ENCODE data around the gene GNAO1.

Gene GNAO1

DNA sequence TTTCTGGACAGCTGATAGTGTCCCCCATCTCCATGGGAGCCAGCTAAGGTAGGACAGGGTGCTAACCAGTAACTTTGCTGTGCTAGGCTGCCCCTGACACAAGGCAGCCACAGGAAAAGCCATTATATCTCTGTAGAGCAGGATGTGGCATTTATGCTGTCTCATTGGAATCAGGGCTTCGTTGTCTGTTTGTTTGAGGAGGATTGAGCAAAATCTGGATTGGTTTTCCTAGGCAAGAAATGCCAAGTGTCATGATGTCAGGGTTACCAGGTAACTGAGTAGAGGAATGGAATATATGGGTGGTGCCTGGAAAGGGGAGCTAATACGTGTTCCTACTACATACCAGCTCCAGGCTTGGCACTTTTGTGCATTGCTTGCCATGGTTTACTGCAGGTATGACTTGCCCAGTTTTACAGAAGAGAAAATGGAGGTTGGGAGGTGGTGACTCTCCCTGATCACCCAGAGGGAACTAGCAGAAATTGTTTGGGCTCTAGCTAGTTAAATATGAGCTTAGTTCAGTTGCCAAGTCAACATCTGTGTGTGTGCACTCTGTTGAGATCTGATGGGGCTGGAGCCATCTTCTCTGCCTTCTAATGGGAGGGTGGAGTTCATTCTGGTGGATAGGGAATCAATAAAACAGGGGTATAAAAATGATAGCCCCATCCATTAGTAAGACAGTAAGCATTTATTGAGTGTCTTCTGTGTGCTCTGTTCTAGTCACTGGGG is 33.9 kb downstream of the GNAO1 start:
- POLR2A ChIA-PET: no interaction called here
- Histone ChIP-seq H3K4me3 (ENCODE audit: low read depth, low read length) (no peak overlapping the region), H3K9me3 (ENCODE audit: control insufficient read depth, insufficient read depth, low read depth, low read length) (no peaks in the 10 kb centered on the region), H3K4me1 (ENCODE audit: control insufficient read depth, insufficient read depth, low read length) (no peaks in the 10 kb centered on the region), H3K36me3 (ENCODE audit: control insufficient read depth in 2 of 2, insufficient read depth in 1 of 2, low read length in 2 of 2) (no peaks in the 10 kb centered on the region), H3K27ac (ENCODE audit: extremely low read depth, low read depth, low read length) (no peak overlapping the region)
- TF ChIP-seq GFI1B (tag by site-specific recombination; IDR thresholded peaks at IDR 0.05) (no peak), ZNF324 (tag by site-specific recombination; IDR thresholded peaks at IDR 0.05) (no peak), PRDM6 (tag by site-specific recombination; IDR thresholded peaks at IDR 0.05) (no peak), ZNF621 (tag by site-specific recombination; IDR thresholded peaks at IDR 0.05) (no peak), ZNF169 (tag by site-specific recombination; IDR thresholded peaks at IDR 0.05) (no peak), SP2 (tag by site-specific recombination; IDR thresholded peaks at IDR 0.05) (no peak), KLF8 (tag by site-specific recombination; IDR thresholded peaks at IDR 0.05) (no peak), ZNF488 (tag by site-specific recombination; IDR thresholded peaks at IDR 0.05) (no peak), KLF9 (tag by site-specific recombination; IDR thresholded peaks at IDR 0.05; ENCODE audit: low read depth) (no peak), GLI2 (tag by site-specific recombination; IDR thresholded peaks at IDR 0.05; ENCODE audit: borderline replicate concordance, low read depth) (no peak), ZNF747 (tag by site-specific recombination; IDR thresholded peaks at IDR 0.05) (no peak), ZNF776 (tag by site-specific recombination; IDR thresholded peaks at IDR 0.05; ENCODE audit: borderline replicate concordance) (no peak), ZNF792 (tag by site-specific recombination; IDR thresholded peaks at IDR 0.05) (no peak)
- TF ChIP-seq, protein P1, sequence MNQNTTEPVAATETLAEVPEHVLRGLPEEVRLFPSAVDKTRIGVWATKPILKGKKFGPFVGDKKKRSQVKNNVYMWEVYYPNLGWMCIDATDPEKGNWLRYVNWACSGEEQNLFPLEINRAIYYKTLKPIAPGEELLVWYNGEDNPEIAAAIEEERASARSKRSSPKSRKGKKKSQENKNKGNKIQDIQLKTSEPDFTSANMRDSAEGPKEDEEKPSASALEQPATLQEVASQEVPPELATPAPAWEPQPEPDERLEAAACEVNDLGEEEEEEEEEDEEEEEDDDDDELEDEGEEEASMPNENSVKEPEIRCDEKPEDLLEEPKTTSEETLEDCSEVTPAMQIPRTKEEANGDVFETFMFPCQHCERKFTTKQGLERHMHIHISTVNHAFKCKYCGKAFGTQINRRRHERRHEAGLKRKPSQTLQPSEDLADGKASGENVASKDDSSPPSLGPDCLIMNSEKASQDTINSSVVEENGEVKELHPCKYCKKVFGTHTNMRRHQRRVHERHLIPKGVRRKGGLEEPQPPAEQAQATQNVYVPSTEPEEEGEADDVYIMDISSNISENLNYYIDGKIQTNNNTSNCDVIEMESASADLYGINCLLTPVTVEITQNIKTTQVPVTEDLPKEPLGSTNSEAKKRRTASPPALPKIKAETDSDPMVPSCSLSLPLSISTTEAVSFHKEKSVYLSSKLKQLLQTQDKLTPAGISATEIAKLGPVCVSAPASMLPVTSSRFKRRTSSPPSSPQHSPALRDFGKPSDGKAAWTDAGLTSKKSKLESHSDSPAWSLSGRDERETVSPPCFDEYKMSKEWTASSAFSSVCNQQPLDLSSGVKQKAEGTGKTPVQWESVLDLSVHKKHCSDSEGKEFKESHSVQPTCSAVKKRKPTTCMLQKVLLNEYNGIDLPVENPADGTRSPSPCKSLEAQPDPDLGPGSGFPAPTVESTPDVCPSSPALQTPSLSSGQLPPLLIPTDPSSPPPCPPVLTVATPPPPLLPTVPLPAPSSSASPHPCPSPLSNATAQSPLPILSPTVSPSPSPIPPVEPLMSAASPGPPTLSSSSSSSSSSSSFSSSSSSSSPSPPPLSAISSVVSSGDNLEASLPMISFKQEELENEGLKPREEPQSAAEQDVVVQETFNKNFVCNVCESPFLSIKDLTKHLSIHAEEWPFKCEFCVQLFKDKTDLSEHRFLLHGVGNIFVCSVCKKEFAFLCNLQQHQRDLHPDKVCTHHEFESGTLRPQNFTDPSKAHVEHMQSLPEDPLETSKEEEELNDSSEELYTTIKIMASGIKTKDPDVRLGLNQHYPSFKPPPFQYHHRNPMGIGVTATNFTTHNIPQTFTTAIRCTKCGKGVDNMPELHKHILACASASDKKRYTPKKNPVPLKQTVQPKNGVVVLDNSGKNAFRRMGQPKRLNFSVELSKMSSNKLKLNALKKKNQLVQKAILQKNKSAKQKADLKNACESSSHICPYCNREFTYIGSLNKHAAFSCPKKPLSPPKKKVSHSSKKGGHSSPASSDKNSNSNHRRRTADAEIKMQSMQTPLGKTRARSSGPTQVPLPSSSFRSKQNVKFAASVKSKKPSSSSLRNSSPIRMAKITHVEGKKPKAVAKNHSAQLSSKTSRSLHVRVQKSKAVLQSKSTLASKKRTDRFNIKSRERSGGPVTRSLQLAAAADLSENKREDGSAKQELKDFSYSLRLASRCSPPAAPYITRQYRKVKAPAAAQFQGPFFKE (tag by site-specific recombination; IDR thresholded peaks at IDR 0.05; ENCODE audit: borderline replicate concordance): no peak
- CTCF ChIA-PET: no interaction called here

- no peaks in the 10 kb centered on the region for H3K9me3 ChIP-seq (ENCODE audit: control insufficient read depth, insufficient read depth, low read depth, low read length)
- H3K4me3 ChIP-seq (ENCODE audit: low read depth, low read length): no peak overlapping the region
- H3K27ac ChIP-seq (ENCODE audit: extremely low read depth, low read depth, low read length): no peak overlapping the region
- POLR2A ChIA-PET: no interaction called here
- no peaks in the 10 kb centered on the region for H3K4me1 ChIP-seq (ENCODE audit: control insufficient read depth, insufficient read depth, low read length)
- CTCF ChIA-PET: no interaction called here
- peak; percentile 87 for TF ChIP-seq PRDM4 (tag by site-specific recombination; IDR thresholded peaks at IDR 0.05)
- TF ChIP-seq, protein P2, sequence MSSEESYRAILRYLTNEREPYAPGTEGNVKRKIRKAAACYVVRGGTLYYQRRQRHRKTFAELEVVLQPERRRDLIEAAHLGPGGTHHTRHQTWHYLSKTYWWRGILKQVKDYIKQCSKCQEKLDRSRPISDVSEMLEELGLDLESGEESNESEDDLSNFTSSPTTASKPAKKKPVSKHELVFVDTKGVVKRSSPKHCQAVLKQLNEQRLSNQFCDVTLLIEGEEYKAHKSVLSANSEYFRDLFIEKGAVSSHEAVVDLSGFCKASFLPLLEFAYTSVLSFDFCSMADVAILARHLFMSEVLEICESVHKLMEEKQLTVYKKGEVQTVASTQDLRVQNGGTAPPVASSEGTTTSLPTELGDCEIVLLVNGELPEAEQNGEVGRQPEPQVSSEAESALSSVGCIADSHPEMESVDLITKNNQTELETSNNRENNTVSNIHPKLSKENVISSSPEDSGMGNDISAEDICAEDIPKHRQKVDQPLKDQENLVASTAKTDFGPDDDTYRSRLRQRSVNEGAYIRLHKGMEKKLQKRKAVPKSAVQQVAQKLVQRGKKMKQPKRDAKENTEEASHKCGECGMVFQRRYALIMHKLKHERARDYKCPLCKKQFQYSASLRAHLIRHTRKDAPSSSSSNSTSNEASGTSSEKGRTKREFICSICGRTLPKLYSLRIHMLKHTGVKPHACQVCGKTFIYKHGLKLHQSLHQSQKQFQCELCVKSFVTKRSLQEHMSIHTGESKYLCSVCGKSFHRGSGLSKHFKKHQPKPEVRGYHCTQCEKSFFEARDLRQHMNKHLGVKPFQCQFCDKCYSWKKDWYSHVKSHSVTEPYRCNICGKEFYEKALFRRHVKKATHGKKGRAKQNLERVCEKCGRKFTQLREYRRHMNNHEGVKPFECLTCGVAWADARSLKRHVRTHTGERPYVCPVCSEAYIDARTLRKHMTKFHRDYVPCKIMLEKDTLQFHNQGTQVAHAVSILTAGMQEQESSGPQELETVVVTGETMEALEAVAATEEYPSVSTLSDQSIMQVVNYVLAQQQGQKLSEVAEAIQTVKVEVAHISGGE (tag by site-specific recombination; conservative IDR thresholded peaks at IDR 0.05; ENCODE audit: low read depth): no peak
- H3K36me3 ChIP-seq (ENCODE audit: control insufficient read depth in 2 of 2, insufficient read depth in 1 of 2, low read length in 2 of 2): no peaks in the 10 kb centered on the region
These were observed 34.9 kb downstream of the GNAO1 start for GRCh38 chr16:56226187-56226586.

Data from HEK293 (cell line).